HepG2 (cell line): Measurements from ENCODE around the gene CCDC85A. TPM values are rescaled to one million over a fixed set of nuclear protein-coding genes. Genes with fewer than 3 reads are reported as not detected.

Source experiments
- ATAC-seq: fragments of 200-7000 bp; cut with Tn5 transposase; 3 replicates; pipeline ENCODE4 v1.9.1; 2020; ENCODE audit warnings: mild to moderate bottlenecking, moderate library complexity
- BruUV-seq: library from RNA; stranded (reverse); fragments of 400-500 nt; replicated peaks from 2 replicates; lab custom pipeline; 2021; lab: Mats Ljungman, UMichigan
- CTCF ChIA-PET: fragments of 300-600 bp; formaldehyde crosslinking; extraction: SDS; loops from one replicate; lab custom pipeline; 2021; ENCODE audit warnings: low total read pairs, inconsistent platforms, low intra/inter-chr PET ratio; lab: Yijun Ruan, JAX
- POLR2A ChIA-PET: fragments of 350-600 bp; sonication (Branson Sonifier 250); formaldehyde crosslinking; loops from one replicate; lab custom pipeline; 2020; ENCODE audit warnings: antibody characterized with exemption, inconsistent platforms; lab: Yijun Ruan, JAX
- DNase-seq: peaks from one replicate; pipeline ENCODE4 v3.0.0-alpha.2; 2015; ENCODE audit warnings: low spot score
- FAIRE-seq: peaks from 3 replicates; lab custom pipeline; 2011; peaks lifted over from hg19 to GRCh38; lab: Jason Lieb, UNC
- H2AFZ ChIP-seq: one replicate; pipeline ENCODE4 v1.6.1; 2011; ENCODE audit warnings: low read length, inconsistent platforms
- H3K27ac ChIP-seq: fragments of 300-600 bp; 3 replicates; pipeline ENCODE4 v1.8.0; 2011; ENCODE audit warnings: mixed run types, mild to moderate bottlenecking, mixed read lengths, low read length, inconsistent platforms; ENCODE audit not compliant: insufficient read depth; ENCODE audit errors: extremely low read length
- H3K27me3 ChIP-seq, 2 experiments: fragments of 200-600 bp in 1 of 2; 2 replicates in 1 of 2; 3 replicates in 1 of 2; pipeline versions ENCODE4 v1.6.0 to v1.8.0; 2011; ENCODE audit warnings: low read length in 2 of 2, mild to moderate bottlenecking in 2 of 2, moderate library complexity in 2 of 2, inconsistent platforms in 1 of 2; ENCODE audit not compliant: insufficient read depth in 2 of 2, control insufficient read depth in 1 of 2
- H3K36me3 ChIP-seq, 2 experiments: fragments of 200-600 bp in 1 of 2; replicated peaks in 1 of 2; 2 replicates in 1 of 2; 3 replicates in 1 of 2; pipeline versions ENCODE4 v1.5.1 to v1.8.0; 2011; ENCODE audit warnings: low read length in 2 of 2, inconsistent platforms in 1 of 2; ENCODE audit not compliant: insufficient read depth in 2 of 2, control insufficient read depth in 1 of 2
- H3K4me1 ChIP-seq: 2 replicates; pipeline ENCODE4 v1.5.1; 2012; ENCODE audit warnings: low read length, inconsistent platforms; ENCODE audit not compliant: insufficient read depth
- H3K4me2 ChIP-seq: 2 replicates; pipeline ENCODE4 v1.6.0; 2011; ENCODE audit warnings: low read depth, low read length, inconsistent platforms
- H3K4me3 ChIP-seq, 3 experiments: fragments of 200-600 bp in 1 of 3; sonication (generic), shearing (Covaris generic) in 1 of 3; replicated peaks in 1 of 3; 2 replicates each; pipeline ENCODE4 v1.5.1; 2011 to 2016; ENCODE audit warnings: low read length in 3 of 3, inconsistent platforms in 2 of 3, low read depth in 2 of 3, mild to moderate bottlenecking in 2 of 3, control low read depth in 1 of 3, mixed read lengths in 1 of 3; ENCODE audit not compliant: insufficient read depth in 1 of 3
- H3K79me2 ChIP-seq: one replicate; pipeline ENCODE4 v1.6.1; 2011; ENCODE audit warnings: low read length, inconsistent platforms; ENCODE audit not compliant: insufficient read depth
- H3K9ac ChIP-seq: 2 replicates; pipeline ENCODE4 v1.6.0; 2011; ENCODE audit warnings: mild to moderate bottlenecking, low read depth, low read length, inconsistent platforms; ENCODE audit not compliant: insufficient read depth
- H3K9me3 ChIP-seq: 2 replicates; pipeline ENCODE4 v1.5.1; 2012; ENCODE audit warnings: mild to moderate bottlenecking, low read length
- H4K20me1 ChIP-seq: 2 replicates; pipeline ENCODE4 v1.6.0; 2011; ENCODE audit warnings: inconsistent platforms, mild to moderate bottlenecking, low read length, moderate library complexity; ENCODE audit not compliant: insufficient read depth
- ADNP ChIP-seq: sonication (generic); formaldehyde crosslinking; IDR thresholded peaks from 2 replicates; pipeline ENCODE4 v1.4.0; 2020; ENCODE audit warnings: missing genetic modification reagents
- E2F1 ChIP-seq: sonication (generic); formaldehyde crosslinking; IDR thresholded peaks from 2 replicates; pipeline ENCODE4 v1.5.0; 2020; ENCODE audit warnings: missing genetic modification reagents
- KDM1A ChIP-seq: IDR thresholded peaks from 2 replicates; pipeline ENCODE4 v1.6.1; 2016; ENCODE audit warnings: missing compliant biosample characterization
- NCOR1 ChIP-seq: fragments of 200-600 bp; sonication (generic); IDR thresholded peaks from 2 replicates; pipeline ENCODE4 v1.7.0; 2017; ENCODE audit warnings: antibody characterized with exemption, low read length, borderline replicate concordance
- PCBP2 ChIP-seq: fragments of 200-400 bp; formaldehyde crosslinking; optimal IDR thresholded peaks from 2 replicates; pipeline ENCODE3; 2018; ENCODE audit warnings: low read length, low read depth; ENCODE audit not compliant: poor library complexity, severe bottlenecking
- SCMH1 ChIP-seq: sonication (generic); formaldehyde crosslinking; IDR thresholded peaks from 2 replicates; pipeline ENCODE4 v1.9.0; 2021; ENCODE audit warnings: missing genetic modification reagents, mild to moderate bottlenecking, borderline replicate concordance
- TARDBP ChIP-seq: sonication (generic); formaldehyde crosslinking; IDR thresholded peaks from 2 replicates; pipeline ENCODE4 v1.8.0; 2022; ENCODE audit warnings: mild to moderate bottlenecking, missing genetic modification reagents
- ZBTB1 ChIP-seq: sonication (generic); formaldehyde crosslinking; IDR thresholded peaks from 2 replicates; pipeline ENCODE4 v1.4.0; 2020; ENCODE audit warnings: missing genetic modification reagents, borderline replicate concordance
- ZFP1 ChIP-seq: IDR thresholded peaks from 2 replicates; pipeline ENCODE4 v1.6.1; 2016
- ZNF597 ChIP-seq: sonication (generic); formaldehyde crosslinking; IDR thresholded peaks from 2 replicates; pipeline ENCODE4 v1.5.0; 2020; ENCODE audit warnings: missing genetic modification reagents
- ZNF790 ChIP-seq: sonication (generic); formaldehyde crosslinking; IDR thresholded peaks from 2 replicates; pipeline ENCODE4 v1.8.0; 2022; ENCODE audit warnings: missing genetic modification reagents, mild to moderate bottlenecking, borderline replicate concordance
- WGBS: methylation state at CpG from one replicate; pipeline ENCODE4 v1.1.6; 2017; ENCODE audit warnings: low lambda C conversion rate; 5-methylcytosine and 5-hydroxymethylcytosine counted together
- in situ Hi-C: cut with HindIII; loops from 2 replicates; pipeline ENCODE4 v1.10.0; 2017; ENCODE audit warnings: low pct_unique_long_range_greater_than_20kb; ENCODE audit not compliant: extremely low pct_ligation_motif_present
- intact Hi-C: fragments of 100-400 bp; cut with micrococcal nuclease; formaldehyde crosslinking; loops from one replicate; pipeline ENCODE4 v1.10.0; 2022; ENCODE audit not compliant: unreplicated experiment
- polyA plus RNA-seq, 8 experiments: library from polyadenylated mRNA; depleted of rRNA in 3 of 8; stranded (reverse) in 7 of 8; unstranded in 1 of 8; fragments of >200 nt; fragmentation: Illumina TruSeq in 4 of 8; extraction: Trizol in 4 of 8; gene quantifications; 2 replicates each; pipeline versions ENCODE4 v1.2.1 to v1.2.3, GENCODE V29; 2011 to 2016; ENCODE audit warnings: low read depth in 4 of 8, missing spikeins in 1 of 8, mixed read lengths in 1 of 8; ENCODE audit not compliant: insufficient read depth in 1 of 8
- total RNA-seq, 5 experiments: library from RNA; depleted of rRNA; stranded (reverse); fragments of >200 nt; fragmentation: Illumina TruSeq; extraction: Trizol; gene quantifications; 2 replicates each; pipeline ENCODE4 v1.2.3, GENCODE V29; 2016; ENCODE audit warnings: low read depth in 1 of 5

The CCDC85A gene
- total and polyA plus RNA-seq, 2 of the 13 experiments (the other 11 are each of a cell fraction or from before 2014, with no cell fraction given) = not detected

- H3K27me3 ChIP-seq = no peaks in the 10 kb centered on the region
- DNase-seq (no peak), FAIRE-seq (no peak), ATAC-seq (no peak)
- H3K4me1 ChIP-seq = no peaks in the 10 kb centered on the region
- no peak for TF ChIP-seq E2F1 (CRISPR knock-in tag)
- TF ChIP-seq PCBP2 = no peak
- TF ChIP-seq NCOR1 = no peak
- no peak for TF ChIP-seq KDM1A (CRISPR knock-in tag)
- no peak for TF ChIP-seq SCMH1 (CRISPR knock-in tag)
- no peak for TF ChIP-seq ZNF790
- TF ChIP-seq ZBTB1 (CRISPR knock-in tag) = no peak
- no peak for TF ChIP-seq TARDBP (CRISPR knock-in tag)
- TF ChIP-seq ADNP (CRISPR knock-in tag) = no peak
- no peak for TF ChIP-seq ZNF597 (CRISPR knock-in tag)
- TF ChIP-seq ZFP1 (CRISPR knock-in tag) = no peak
- H4K20me1 ChIP-seq = no peaks in the 10 kb centered on the region
- no peaks in the 10 kb centered on the region for H3K79me2 ChIP-seq
- in situ Hi-C loops = no loop called here
- no peak overlapping the region for H3K9ac ChIP-seq
- ChIA-PET CTCF (no interaction called here), POLR2A (no interaction called here)
- 16% methylated on average over 3 of the region's 3 CpGs for WGBS
- no TSS peak for BruUV-seq
- H3K9me3 ChIP-seq = no peaks in the 10 kb centered on the region
- intact Hi-C loops = no loop called here
- H3K4me3 ChIP-seq = no peak overlapping the region
- no peak overlapping the region for H2AFZ ChIP-seq
- no peaks in the 10 kb centered on the region for H3K36me3 ChIP-seq
- no peak overlapping the region for H3K27ac ChIP-seq
- no peak overlapping the region for H3K4me2 ChIP-seq
These were observed 113.9 kb downstream of the CCDC85A start for GRCh38 chr2:56297671-56298070.
